Middle frontal gyrus (tissue), 1 donor: Measurements from ENCODE around the gene TTLL11.
"Not testable (repeated sequence)": the region's sequence is repeated elsewhere in the genome, so short reads cannot be mapped to it uniquely, and the experiment has no call there.

Experiments used
- DNase-seq: peaks from one replicate; pipeline ENCODE4 v3.0.0-alpha.2; 2015; ENCODE audit warnings: low spot score; ENCODE audit errors: extremely low spot score

The TTLL11 gene

GRCh38 chr9:122005597-122005996 is 87.5 kb downstream of the TTLL11 start:
- DNase-seq, result no peak

GRCh38 chr9:122004589-122004988 is 88.5 kb downstream of the TTLL11 start:
- no peak for DNase-seq

- no peak for DNase-seq
Observed at GRCh38 chr9:122001491-122002201, 91.5 kb downstream of the TTLL11 start.

DNA sequence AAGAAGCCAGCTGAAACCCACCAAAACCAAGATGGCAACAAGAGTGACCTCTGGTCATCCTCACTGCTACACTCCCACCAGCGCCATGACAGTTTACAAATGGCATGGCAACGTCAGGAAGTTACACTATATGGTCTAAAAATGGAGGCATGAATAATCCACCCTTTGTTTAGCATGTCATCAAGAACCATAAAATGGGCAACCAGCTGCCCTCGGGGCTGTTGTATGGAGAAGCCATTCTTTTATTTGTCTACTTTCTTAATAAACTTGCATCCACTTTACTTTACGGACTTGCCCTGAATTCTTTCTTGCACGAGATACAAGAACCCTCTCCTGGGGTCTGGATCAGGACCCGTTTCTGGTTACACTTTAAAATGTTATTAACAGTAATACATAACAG is 92.6 kb downstream of the TTLL11 start:
- DNase-seq, result not testable (repeated sequence)

DNA sequence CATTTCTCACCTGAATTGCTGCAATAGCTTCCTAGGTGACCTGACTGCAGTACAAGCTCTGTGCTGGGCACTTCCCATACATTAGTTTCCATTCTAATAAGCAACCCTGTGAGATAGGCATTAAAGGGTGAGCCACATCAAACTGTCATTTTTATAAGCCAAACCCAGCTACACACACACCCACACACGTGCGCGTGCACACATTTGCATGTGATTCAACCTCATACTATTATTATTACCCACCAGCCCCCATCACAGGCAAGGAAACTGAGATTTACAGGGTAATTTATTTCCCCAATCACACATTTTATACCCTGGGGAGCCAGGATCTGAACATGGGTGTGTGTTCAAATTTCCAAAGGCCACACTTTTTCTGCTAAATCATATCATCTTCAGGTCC is 93.6 kb downstream of the TTLL11 start:
- no peak for DNase-seq

DNA sequence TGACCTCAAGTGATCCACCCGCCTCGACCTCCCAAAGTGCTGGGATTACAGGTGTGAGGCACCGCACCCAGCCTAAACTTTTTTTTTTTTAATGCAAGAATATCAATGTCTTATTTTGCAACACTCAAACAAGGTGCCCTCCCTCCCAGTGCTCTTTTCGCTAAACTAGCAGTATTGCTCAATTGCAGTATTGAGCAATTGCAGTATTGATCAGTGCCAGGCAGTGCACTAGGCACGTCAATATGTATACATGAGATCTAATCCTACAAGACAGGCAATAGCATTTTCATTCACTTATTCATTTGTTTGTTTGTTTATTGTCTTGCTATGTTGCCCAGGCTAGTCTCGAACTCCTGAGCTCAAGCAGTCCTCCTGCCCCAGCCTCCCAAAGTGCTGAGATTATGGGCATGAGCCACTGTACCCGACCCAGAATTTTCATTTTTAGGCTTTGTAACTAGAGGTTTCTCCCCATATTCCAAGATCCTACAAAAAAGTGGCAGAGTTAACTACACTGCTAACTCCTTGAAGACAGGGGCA is 94.5 kb downstream of the TTLL11 start:
- no peak for DNase-seq

GRCh38 chr9:121997791-121998190 is 95.3 kb downstream of the TTLL11 start:
- no peak for DNase-seq

DNA sequence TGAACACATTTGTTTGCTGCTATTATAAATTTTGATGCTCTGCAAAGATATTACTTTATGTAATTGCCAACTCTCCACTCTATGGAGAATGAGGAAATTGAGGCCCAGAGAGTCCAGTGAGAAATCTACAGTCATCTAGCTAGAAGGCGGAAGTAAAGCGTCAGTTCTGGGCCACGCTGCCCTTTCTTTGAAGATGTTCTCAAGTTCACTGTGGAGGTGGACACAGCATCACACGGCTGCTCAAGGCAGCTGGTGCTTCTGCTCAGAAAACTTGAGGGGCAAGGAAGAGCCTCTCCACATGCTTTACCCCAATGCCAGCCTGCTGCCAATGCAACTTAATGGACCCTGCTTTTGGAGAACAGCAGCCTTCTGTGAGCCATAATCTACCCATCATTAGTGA is 96.3 kb downstream of the TTLL11 start:
- no peak for DNase-seq

DNA sequence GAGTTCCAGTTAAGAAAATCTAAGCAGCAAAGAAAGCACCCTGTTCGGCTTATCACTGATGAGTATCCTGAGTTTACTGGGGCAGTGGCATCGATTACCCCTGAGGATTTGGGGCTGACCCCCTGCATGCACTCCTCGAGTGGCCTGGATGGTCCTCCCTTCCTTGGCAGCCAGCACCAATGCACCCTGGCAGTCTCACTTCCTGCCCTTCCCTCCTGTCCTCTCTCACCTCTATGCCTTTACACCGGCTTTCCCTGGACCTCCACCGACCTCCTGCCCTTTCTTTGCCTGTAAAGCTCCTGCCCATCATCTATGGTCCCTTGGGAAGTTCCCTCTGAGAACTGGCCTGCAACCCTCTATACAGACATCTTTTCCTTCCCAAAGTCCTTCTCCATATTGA is 97.1 kb downstream of the TTLL11 start:
- no peak for DNase-seq

GRCh38 chr9:121992571-121993212 is 100.4 kb downstream of the TTLL11 start:
- DNase-seq, result peak; percentile 78

DNA sequence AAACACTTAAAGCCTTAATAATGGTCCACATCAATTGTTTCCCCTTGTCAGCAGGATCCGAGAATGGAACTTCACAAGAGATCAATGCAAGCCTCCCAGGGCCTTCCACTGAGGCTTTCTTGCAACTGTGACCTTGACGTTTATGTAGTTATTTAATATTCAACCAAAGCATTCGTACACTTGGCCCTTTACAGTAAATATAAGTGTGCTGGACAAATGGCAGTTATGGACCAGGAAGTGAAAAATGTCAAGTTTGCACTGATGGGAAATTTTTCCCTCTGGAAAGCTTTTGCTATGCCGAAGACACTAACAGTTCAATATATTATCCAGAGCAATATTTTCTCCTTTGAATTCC is 101.8 kb downstream of the TTLL11 start:
- DNase-seq, result no peak

- DNase-seq, result no peak
Observed at GRCh38 chr9:121990600-121991306, 102.4 kb downstream of the TTLL11 start.

GRCh38 chr9:121989010-121989409 is 104.1 kb downstream of the TTLL11 start:
- DNase-seq, result no peak

GRCh38 chr9:121987314-121987713 is 105.8 kb downstream of the TTLL11 start:
- DNase-seq, result no peak

GRCh38 chr9:121985792-121986494 is 107.2 kb downstream of the TTLL11 start:
- DNase-seq, result no peak

DNA sequence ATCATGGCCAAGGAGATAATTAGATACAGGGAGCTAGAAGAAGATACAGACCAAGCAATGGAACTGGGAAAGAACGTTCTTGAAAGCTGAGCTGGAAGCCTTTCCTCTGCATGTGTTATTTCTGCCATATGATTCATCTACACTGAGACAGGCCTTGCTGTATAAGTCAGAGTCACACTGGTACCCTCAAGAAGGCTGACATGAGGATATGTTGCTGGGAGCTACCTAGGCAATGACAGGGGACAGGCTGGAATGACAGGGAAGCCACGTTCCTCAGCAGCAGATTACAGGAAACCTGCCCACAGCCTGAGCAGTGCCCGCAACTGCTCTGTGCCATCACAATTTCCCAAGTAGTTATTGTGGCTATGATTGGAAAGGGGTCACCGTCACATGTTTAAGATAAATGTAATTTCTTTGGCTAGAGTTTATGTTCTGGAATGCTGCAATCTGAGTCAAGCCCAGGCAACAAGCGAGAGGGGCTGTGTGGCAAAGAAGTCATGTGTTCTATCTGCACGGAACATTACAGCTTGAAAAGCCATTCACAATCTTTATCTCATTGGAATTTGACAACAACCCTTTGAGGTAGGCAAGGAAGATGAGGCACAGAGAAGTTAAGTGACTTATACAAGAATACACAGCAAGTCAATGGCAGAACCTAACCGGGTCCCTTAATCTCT is 108.2 kb downstream of the TTLL11 start:
- DNase-seq, result no peak

DNA sequence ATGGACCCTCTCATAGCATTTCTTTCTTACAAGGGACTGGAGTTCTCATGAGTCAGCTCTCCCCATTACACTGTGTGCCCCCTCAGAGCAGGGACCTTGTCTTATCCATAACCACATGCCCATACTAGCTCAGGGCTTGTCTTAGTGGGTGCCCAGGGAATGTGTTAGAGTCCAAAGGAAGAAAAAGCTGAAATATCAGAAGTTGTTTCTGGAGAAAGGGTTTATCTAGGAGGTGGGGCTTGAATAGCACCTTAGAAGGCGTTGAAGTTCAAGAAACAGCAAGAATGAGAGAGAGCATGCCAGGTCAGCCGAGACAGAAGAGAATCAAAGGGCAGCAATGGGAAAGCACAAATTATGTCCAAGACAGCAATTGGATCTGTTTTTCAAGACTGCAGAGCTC is 109.4 kb downstream of the TTLL11 start:
- DNase-seq, result no peak

DNA sequence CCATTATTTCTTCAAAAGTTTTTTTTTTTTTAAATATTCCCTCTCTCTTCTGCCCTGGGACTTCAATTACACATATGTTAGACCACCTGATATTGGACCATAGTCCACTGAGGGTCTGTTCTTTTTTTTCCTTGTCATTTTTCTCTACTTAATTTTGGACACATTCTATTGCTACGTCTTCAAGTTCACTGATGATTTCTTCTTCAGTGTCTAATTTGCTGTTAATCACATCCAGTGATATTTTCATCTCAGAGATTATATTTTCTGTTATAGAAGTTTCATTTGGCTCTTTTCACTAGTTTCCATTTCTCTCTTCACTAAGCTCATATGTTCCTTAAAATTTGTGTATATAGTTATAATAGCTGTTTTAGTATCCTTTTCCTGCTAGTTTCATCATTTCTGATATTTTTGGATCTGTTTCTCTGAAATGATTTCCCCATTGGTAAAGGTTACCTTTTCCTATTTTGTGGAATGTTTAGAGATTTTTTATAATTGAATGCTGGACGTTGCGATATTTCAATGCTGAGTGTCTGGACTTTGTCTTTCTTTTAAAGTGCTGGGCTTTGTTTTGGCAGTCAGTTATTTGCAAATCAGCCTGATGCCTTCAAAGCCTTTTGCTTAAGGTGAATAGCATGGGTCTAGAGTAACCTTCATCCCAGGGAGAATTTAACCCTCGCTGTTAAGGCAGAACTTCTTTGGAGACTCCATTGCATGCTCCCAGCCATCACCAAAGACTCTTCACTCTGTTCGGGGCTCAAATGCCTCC is 111.8 kb downstream of the TTLL11 start:
- DNase-seq, result no peak

- DNase-seq, result not testable (repeated sequence)
Observed at GRCh38 chr9:121980665-121981064, 112.4 kb downstream of the TTLL11 start.

GRCh38 chr9:121979736-121980135 is 113.4 kb downstream of the TTLL11 start:
- no peak for DNase-seq
